Fibroblast of pulmonary artery (primary cell): Measurements from ENCODE around the gene OR4F17.
"Not testable (repeated sequence)": the region's sequence is repeated elsewhere in the genome, so short reads cannot be mapped to it uniquely, and the experiment has no call there.

ENCODE experiments used
- DNase-seq: peaks from one replicate; pipeline ENCODE4 v3.0.0-alpha.2; 2010; ENCODE audit warnings: low read depth
- H3K4me3 ChIP-seq: replicated peaks from 2 replicates; pipeline ENCODE4 v1.5.1; 2011; ENCODE audit warnings: low read depth, mild to moderate bottlenecking, control low read depth, low read length, moderate library complexity

Gene OR4F17, protein sequence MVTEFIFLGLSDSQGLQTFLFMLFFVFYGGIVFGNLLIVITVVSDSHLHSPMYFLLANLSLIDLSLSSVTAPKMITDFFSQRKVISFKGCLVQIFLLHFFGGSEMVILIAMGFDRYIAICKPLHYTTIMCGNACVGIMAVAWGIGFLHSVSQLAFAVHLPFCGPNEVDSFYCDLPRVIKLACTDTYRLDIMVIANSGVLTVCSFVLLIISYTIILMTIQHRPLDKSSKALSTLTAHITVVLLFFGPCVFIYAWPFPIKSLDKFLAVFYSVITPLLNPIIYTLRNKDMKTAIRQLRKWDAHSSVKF

DNA sequence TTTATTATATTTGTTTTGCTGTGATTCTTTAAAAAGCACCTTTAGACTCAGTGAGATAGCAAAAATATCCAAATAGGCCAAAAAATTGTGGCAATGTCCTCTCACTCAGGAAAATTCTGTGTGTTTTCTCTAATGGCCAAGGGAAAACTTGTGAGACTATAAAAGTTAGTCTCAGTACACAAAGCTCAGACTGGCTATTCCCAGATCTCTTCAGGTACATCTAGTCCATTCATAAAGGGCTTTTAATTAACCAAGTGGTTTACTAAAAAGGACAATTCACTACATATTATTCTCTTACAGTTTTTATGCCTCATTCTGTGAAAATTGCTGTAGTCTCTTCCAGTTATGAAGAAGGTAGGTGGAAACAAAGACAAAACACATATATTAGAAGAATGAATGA, at the start of gene OR4F17:
TSS of gene OR4F17 (plus strand) at position 301 of the 400 bp plus-strand sequence. CDS start 3,575 bp downstream, outside the sequence.
- DNase-seq, H3K4me3 ChIP-seq: not testable (repeated sequence)

DNA sequence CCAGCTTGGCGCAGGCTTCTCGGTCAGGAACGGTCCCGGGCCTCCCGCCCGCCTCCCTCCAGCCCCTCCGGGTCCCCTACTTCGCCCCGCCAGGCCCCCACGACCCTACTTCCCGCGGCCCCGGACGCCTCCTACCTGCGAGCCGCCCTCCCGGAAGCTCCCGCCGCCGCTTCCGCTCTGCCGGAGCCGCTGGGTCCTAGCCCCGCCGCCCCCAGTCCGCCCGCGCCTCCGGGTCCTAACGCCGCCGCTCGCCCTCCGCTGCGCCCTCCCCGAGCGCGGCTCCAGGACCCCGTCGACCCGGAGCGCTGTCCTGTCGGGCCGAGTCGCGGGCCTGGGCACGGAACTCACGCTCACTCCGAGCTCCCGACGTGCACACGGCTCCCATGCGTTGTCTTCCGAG, 36.1 kb upstream of the OR4F17 start:
- not testable (repeated sequence) for H3K4me3 ChIP-seq, DNase-seq

DNA sequence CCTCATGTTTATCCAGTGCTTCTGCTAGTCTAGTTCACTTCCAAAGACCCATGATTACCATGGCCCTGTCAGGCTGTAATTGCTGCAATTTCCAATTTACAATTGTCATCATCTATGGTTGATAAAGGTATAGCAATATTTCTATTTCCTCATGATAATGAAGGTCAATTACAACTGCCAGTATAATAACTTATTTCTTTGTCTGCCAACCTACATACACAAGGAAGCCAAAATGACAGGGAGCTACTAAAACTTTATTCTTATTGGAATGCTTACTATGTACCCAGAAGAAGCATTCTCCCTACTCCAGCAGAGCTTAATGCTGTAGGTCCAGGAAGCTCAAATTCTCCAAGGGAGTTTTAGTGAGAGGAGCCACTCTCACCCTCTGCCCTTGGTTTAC, 24.0 kb upstream of the OR4F17 start:
- not testable (repeated sequence) for H3K4me3 ChIP-seq, DNase-seq

DNA sequence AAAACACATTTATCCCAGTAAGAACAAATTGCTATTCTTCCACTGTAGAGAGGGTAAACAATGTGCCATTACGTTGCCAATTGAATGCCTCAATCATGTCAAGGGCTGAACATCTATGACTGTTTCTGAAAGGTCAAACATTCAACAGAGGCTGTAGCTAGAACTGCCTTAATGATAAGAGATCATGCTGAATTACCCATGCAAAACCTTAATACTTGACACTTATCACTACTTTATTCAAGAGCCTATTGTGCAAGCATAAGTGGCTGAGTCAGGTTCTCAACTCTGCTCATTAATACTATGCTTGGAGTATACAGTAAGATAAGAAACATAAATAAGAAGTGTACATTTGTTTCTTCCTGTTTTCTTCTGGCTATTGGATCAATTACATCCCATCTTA, 23.3 kb upstream of the OR4F17 start:
- DNase-seq = not testable (repeated sequence)

DNA sequence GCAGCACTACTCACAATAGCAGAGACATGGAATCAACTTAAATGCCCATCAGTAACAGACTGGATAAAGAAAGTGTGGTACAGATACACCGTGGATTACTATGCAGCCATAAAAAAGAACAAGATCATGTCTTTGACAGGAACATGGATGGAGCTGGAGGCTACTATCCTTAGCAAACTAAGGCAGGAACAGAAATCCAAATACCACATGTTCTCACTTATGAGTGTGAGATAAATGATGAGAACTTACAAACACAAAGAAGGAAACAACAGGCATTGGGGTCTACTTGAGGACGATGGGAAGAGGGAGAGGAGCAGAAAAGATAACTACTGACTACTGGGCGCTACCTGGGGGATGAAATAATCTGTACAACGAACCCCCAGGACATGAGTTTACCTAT, 16.2 kb upstream of the OR4F17 start:
- not testable (repeated sequence) for H3K4me3 ChIP-seq, DNase-seq

More for the DNA sequence above, 23.3 kb upstream of the OR4F17 start:
- not testable (repeated sequence) for H3K4me3 ChIP-seq

DNA sequence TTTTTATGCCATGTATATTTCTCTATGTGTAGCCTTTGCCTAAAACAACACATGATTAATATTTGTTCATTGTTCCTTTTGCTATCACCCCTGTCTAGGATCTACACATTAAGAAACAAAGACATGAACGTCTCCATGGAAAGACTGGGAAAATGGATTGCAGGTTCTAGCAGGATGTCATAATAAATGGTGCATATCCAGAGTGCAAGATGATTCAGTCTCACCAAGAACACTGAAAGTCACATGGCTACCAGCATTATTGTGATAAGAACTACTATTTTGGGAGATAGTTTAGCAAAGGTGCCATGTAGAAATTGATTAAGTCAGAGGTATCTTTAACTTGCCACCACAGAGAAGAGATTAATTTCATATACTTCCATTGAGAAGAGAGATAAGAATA, 12.1 kb upstream of the OR4F17 start:
- not testable (repeated sequence) for H3K4me3 ChIP-seq, DNase-seq

DNA sequence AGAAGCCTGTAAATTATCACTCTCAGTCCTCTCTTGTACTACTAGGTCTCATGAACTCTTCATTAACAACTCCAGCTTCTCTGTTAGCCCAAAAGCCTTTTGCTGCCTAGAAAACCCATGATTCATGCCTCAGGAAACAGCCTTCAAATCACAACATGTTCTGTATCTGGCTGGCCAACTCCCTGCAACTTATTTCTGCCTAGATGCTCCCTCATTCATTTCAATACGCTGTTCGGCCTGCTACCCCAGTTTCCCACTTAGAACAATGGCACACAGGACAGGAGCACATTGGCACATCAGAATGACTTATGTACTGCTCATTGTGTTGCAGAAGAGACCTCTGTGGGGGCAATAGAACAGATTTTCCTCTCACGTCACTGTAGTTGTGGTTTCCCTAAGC, 9.3 kb upstream of the OR4F17 start:
- not testable (repeated sequence) for DNase-seq, H3K4me3 ChIP-seq

DNA sequence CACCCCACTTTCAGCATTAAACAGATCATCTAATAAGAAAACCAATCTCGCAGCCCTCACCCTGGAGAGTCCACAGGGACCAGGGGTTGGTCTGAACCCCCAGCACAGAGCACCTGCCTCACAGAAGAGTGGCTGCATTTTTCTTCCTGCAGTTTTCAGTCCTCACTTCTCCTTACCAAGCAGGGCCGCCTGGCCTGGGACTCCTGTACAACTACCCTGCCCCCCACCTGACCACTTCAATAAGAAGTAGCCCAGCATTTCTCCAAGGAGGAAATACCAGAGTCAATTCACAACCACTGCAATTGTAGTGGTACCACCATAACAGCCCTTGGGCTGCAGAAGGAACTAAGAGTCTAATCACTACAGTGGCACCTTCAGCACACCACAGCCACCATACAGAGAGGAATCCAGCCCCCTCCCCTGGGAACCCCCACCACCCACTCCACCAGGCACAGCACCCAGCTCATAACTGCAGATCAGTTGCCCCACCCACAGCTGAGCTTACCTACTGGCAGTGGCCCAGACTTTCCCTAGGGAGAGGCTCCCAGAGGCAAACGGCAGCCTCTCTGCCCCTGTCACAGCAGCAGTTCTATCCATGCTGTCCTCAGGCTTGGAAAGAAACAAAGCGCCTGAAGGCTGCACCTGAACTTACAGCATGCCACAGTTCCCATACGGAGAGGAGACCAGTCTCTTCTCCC, 13.7 kb downstream of the OR4F17 start:
- not testable (repeated sequence) for DNase-seq, H3K4me3 ChIP-seq
